HG03571 (cell line): Measurements from ENCODE around the gene HTR2B.
A peak's percentile ranks its signal among the peaks of the same experiment; 100 is the strongest.
"Not testable (repeated sequence)": the region's sequence is repeated elsewhere in the genome, so short reads cannot be mapped to it uniquely, and the experiment has no call there.

Experiments
- ATAC-seq: cut with Tn5 transposase; IDR thresholded peaks from one replicate; pipeline ENCODE4 v1.9.1; 2021; ENCODE audit not compliant: unreplicated experiment

The HTR2B gene

DNA sequence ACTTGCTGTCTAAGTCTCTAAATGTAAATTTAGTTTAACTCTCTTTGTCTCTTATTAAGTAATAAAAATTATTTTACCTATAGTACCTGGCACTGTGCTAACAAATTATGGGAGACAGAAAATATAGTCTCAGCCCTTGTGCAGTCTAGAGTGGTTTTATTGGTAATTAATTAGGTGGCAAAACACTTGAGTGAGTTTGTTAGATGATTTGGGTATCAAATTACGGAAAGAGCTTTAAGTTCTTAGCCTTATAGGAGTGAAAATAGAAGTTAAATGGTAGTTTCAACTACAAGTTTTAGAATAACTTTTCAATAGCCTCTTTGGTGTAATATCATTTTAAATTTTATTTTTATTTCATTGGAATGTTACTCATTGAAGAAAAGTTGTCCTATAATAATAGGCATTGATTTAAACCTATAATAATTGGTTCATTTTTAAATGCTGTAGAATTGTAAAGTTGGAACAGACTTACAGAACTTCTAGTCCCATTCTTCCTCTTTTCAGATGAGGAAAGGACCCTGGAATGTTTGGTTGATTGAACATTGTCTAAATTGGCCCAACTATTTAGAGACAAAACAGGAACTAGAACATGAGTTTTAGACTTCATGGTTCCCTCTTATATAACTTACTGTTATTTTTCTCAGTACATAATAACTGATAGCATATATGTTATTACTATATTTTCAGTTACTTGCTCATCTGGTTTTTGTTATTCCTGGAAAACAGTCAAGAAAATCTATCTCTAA lies 10.2 kb upstream of the HTR2B start:
- ATAC-seq: no peak

GRCh38 chr2:231133365-231134099 lies 8.7 kb upstream of the HTR2B start:
- no peak for ATAC-seq

- ATAC-seq: no peak
Observed at GRCh38 chr2:231132129-231132528, 7.3 kb upstream of the HTR2B start.

- ATAC-seq: no peak
Observed at GRCh38 chr2:231130336-231131056, 5.7 kb upstream of the HTR2B start.

GRCh38 chr2:231129216-231129615 lies 4.4 kb upstream of the HTR2B start:
- ATAC-seq: no peak

DNA sequence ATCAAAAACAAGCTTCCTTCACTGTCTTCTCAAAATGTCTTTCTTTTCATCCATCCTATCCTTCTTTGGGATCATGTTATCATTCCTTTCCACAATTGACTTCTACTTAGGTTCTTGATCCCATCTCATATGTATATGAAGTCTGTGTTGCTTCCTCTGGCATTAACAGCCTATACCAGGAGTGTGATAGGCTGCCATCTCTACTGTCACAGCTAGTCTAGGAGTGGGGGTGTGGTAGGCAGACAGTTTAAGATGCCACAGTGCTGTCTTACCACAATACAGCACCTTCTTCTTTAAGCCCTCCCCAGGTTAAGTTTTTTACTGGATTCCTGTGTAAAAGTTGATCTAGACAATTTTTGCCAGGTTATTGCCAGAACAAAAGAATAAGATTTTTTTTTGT lies 3.7 kb upstream of the HTR2B start:
- no peak for ATAC-seq

DNA sequence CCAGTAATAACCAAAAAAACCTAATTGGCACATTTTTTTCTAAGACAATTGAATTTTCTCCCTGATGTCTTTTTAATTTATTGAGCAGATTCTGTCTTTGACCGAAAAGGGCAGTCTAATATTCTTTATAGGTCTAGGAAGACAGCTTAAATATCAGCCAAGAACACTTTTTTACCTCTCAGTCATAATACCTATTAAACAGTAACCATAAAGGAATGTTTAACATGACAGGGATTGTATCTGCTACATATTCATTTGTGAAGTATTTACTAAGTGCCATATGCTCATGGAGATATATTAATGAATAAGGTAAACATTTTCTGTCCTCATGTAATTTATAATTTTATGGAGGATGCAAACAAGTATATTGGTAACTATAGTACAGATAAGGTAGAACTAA lies 3.1 kb upstream of the HTR2B start:
- ATAC-seq: no peak

DNA sequence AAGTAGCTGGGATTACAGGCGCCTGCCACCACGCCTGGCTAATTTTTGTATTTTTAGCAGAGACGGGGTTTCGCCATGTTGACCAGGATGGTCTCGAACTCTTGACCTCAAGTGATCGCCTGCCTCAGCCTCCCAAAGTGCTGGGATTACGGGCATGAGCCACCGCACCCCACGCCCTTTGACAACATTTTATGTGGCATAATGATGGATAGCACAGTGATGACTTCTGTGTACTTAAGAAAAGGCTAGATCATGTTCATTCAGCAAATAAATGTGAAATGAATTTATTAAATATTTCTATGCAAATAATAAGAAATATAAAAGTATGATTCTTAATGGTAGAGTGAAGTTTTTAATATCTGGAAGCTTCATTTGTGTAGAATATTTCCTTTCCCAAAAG lies 2.6 kb upstream of the HTR2B start:
- no peak for ATAC-seq

- ATAC-seq: no peak
Observed at GRCh38 chr2:231126123-231126522, 1.3 kb upstream of the HTR2B start.

DNA sequence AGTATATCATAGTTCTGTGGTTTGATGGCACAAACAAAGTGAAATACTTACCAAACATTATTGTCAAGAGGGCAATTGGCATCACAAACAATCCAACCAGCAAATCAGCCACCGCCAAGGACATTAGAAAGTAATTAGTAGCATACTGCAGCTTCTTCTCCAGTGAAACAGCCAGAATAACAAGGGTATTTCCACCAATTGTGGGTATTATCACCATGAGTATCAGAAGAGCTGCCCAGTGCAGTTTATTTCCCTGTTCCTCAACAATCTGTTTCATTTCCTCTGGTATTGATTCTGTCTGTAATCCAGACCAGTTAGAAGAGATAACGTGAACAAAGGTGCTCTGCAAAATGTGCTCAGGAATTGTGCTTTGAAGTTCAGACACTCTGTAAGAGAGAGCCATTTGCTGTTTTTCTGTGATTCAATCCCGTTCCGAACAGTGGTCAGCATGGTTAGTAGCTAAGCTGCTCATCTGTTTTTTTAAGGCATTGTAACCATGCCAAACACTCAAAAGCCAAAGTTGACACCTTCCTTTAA lies 1.4 kb downstream of the HTR2B start:
- ATAC-seq: no peak

GRCh38 chr2:231118614-231118942 lies 6.3 kb downstream of the HTR2B start:
- ATAC-seq: no peak

DNA sequence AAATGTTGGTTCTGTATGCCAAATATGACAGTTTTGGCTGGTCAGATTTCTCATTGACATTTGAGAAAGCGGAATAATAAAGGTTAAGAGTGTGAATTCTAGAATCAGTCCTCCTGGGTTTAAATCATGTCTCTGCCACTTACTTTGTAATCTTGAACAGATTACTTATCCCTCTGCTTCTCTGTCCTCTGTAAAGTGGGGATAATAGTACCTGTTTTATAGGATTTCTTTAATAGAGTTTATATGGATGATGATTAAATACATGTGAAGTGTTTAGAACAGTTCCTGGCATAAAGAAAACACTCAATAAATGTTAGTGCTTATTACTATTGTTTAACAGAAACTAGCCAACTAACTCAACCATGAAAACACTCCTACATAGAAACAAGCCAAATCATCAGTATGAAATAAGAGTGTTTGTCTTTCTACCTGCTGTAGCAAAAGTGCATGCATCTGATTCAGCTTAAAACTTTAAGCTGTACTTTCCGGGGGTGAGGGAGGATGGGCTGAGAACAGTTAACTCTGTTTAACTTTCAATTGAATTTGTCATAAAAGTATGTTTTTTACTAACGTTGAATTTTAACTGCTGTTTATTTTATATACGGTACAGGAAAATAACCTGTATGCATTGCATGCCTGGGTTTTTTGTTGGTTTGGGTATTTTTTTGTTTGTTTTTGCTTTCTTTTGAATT lies 6.8 kb downstream of the HTR2B start:
- no peak for ATAC-seq

- no peak for ATAC-seq
Observed at GRCh38 chr2:231117148-231117547, 7.7 kb downstream of the HTR2B start.

- no peak for ATAC-seq
Observed at GRCh38 chr2:231115651-231116050, 9.2 kb downstream of the HTR2B start.

- ATAC-seq: no peak
Observed at GRCh38 chr2:231113489-231113888, 11.4 kb downstream of the HTR2B start.

DNA sequence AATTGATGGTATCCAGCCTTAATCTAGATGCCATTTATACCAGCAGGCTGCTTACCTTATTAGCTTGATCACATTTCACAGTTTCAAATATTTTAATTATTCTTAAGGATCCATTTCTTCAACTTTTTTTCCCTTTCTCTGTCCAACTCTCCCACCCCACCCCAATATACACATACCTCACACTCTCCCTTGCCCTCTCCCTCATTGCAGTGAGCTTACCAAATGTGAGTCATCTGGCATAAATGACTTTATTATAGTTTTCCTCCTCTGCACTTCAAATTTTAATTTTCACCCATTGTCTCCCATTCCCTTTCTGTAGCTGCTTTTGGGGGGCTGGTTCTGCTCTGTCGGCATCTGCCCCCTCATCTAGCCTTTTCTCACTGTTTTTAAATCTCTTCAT lies 12.9 kb downstream of the HTR2B start:
- no peak for ATAC-seq

GRCh38 chr2:231110551-231110950 lies 14.3 kb downstream of the HTR2B start:
- ATAC-seq: no peak

GRCh38 chr2:231104115-231104713 lies 20.6 kb downstream of the HTR2B start:
- peak; percentile 72 for ATAC-seq

DNA sequence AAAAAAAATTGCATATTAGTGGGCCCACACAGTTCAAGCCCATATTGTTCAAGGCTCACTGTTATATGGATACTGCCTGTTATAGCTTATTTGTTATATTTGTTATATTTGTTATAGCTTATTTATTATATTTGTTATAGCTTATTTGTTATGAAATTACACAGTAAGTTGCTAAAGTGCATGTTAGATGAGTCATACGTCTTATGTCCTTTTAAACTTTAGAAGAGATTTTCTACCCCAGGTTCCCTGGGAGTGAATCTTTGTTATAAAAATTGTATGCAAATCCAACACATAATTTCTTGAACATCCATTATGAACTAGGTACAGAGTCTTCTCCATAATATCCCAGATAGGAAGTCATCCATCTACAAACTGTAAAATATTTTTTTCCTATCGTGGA lies 22.1 kb downstream of the HTR2B start:
- no peak for ATAC-seq

DNA sequence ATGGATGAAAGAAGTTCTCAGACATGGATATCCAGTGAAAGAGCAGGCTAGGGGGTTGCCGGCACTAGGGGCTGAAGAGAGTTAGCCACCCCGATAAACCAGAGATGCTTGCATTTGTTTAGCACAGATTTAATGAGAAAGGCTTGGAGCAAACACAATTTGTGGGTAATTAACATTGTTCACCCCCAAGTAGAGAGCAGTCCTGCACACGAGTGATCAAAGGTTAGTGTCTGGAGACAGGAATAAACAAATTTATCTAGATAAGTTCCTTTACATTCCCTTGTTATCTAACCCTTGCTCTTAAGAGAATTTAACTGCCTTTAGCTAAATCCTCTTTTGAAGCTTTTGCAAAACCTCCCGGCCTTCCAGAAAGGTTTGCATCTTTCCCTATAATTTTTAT lies 23.9 kb downstream of the HTR2B start:
- ATAC-seq: no peak

DNA sequence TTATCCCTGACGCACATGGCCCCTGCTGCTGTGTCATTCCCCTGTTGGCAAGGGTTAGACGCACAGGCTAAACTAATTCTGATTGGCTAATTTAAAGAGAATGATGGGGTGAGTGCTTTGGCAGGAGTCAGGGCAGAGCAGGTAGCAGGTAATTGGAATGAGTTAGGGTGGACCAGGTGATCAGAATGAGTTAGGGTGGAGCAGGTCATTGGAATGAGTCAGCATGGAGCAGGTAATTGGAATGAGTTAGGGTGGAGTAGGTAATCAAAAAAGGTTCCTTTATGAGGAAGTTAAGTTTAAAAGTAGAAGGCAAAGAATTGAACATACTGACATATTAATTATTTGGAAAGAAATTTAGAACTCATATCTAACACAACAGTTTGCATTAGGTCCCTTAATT lies 24.5 kb downstream of the HTR2B start:
- not testable (repeated sequence) for ATAC-seq
